ENCODE data around the gene IL24. TPM values are rescaled to one million over a fixed set of nuclear protein-coding genes. Genes with fewer than 3 reads are reported as not detected.
A peak's percentile ranks its signal among the peaks of the same experiment; 100 is the strongest.

Gene IL24, protein sequence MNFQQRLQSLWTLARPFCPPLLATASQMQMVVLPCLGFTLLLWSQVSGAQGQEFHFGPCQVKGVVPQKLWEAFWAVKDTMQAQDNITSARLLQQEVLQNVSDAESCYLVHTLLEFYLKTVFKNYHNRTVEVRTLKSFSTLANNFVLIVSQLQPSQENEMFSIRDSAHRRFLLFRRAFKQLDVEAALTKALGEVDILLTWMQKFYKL
- 0.58 and 1.1 TPM in 2 replicates for total RNA-seq (2022)
- percentile 42 among the genes with signal in this experiment for Bru-seq, nascent RNA
- percentile 43 among the genes with signal in this experiment for BruChase-seq, experiment 1, labeled RNA remaining after a 6-hour chase
- BruChase-seq, experiment 2, labeled RNA remaining after a 2-hour chase: percentile 40 among the genes with signal in this experiment
- long read RNA-seq, partial matches to known transcripts: 0 of 2 reads
- long read RNA-seq, other reads (novel, unspliced or antisense): 0 of 2 reads

DNA sequence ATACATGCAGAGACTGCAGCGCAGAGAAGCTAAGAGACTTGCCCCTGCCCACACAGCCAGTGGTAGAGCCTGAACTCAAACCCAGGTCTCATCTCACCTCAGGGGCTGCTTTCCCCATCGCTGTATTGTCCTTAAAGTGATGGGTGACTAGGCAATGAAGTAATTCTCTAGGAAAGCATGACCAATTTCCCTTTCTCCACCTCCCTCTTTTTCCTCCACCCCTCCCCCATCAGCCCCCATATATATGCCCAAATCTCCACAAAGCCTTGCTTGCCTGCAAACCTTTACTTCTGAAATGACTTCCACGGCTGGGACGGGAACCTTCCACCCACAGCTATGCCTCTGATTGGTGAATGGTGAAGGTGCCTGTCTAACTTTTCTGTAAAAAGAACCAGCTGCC, at the start of gene IL24:
Gene IL24, plus strand, starts transcription at position 269 of the 400 bp plus-strand sequence. CDS start 390 bp downstream, outside the sequence.
- intact Hi-C loops (cut with micrococcal nuclease): loop anchor here (10.0 kb wide), 1 partner anchor 428 kb away; the partner anchor contains the start of gene CD55
- no TSS peak for BruUV-seq (replicated peaks)
- no peaks in the 10 kb centered on the region for H3K9me3 Mint-ChIP-seq (ENCODE audit: unreplicated experiment)
- peaks cover 58% of the 10 kb centered on the region for H3K4me1 Mint-ChIP-seq (ENCODE audit: insufficient read depth, unreplicated experiment)
- no peak for TF ChIP-seq CTCF (IDR thresholded peaks at IDR 0.05; ENCODE audit: unreplicated experiment)
- ChIA-PET CTCF (interaction anchor here (0.6 to 7.4 kb wide), 9 partner anchors 12 to 1264 kb away, joined by 3 to 72 read pairs (median 5); partner anchors contain the start of gene IL20), POLR2A (interaction anchor here (0.8 to 12.1 kb wide), 6 partner anchors 9 to 174 kb away, joined by 3 to 271 read pairs (median 18); partner anchors contain the start of gene IL20)
- H3K27ac Mint-ChIP-seq (ENCODE audit: low read depth, unreplicated experiment): peak within 1 kb of the TSS; percentile 90
- H3K36me3 Mint-ChIP-seq (ENCODE audit: insufficient read depth, unreplicated experiment): peaks cover 15% of the 10 kb centered on the region
- no peak within 1 kb of the TSS for H3K4me3 Mint-ChIP-seq (ENCODE audit: unreplicated experiment)
- no peak for DNase-seq (ENCODE audit: unreplicated experiment)
- H3K27me3 Mint-ChIP-seq (ENCODE audit: insufficient read depth, unreplicated experiment): no peaks in the 10 kb centered on the region

- TF ChIP-seq CTCF (IDR thresholded peaks at IDR 0.05; ENCODE audit: unreplicated experiment): no peak
- no TSS peak for BruUV-seq (replicated peaks)
- H3K36me3 Mint-ChIP-seq (ENCODE audit: insufficient read depth, unreplicated experiment): no peaks in the 10 kb centered on the region
- H3K9me3 Mint-ChIP-seq (ENCODE audit: unreplicated experiment): no peaks in the 10 kb centered on the region
- intact Hi-C loops (cut with micrococcal nuclease): no loop called here
- no peak overlapping the region for H3K4me3 Mint-ChIP-seq (ENCODE audit: unreplicated experiment)
- ChIA-PET POLR2A (interaction anchor here (0.6 to 5.3 kb wide), 12 partner anchors 10 to 1043 kb away, joined by 3 to 36 read pairs (median 4); no protein-coding TSS in a partner anchor), CTCF (interaction anchor here (0.7 to 2.8 kb wide), 17 partner anchors 10 to 358 kb away, joined by 3 to 22 read pairs (median 5); partner anchors contain the start of gene IL20)
- H3K27me3 Mint-ChIP-seq (ENCODE audit: insufficient read depth, unreplicated experiment): peaks cover 23% of the 10 kb centered on the region
- peaks cover 17% of the 10 kb centered on the region for H3K4me1 Mint-ChIP-seq (ENCODE audit: insufficient read depth, unreplicated experiment)
- no peak for DNase-seq (ENCODE audit: unreplicated experiment)
- H3K27ac Mint-ChIP-seq (ENCODE audit: low read depth, unreplicated experiment): no peak overlapping the region
Observed at GRCh38 chr1:206847946-206848345, 49.3 kb upstream of the IL24 start.

DNA sequence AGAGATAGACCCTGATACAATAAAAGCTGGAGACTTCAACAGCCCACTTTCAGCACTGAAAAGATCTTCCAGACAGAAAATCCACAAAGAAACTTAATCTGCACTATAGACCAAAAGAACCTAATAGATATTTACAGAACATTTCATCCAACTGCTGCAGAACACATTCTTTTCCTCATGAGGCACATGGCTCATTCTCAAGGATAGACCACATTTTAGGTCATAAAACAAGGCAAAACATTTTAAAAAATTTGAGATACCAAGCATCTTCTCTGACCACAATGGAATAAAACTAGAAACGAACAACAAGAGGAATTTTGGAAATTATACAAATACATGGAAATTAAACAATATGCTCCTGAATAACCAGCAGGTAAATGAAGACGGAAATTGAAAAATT, 46.8 kb upstream of the IL24 start:
- ChIA-PET POLR2A (interaction anchor here (1.0 to 1.5 kb wide), 5 partner anchors 9 to 36 kb away, joined by 3 to 4 read pairs (median 3); no protein-coding TSS in a partner anchor), CTCF (interaction anchor here (0.7 to 1.3 kb wide), 4 partner anchors 8 to 130 kb away, joined by 3 to 7 read pairs (median 4); no protein-coding TSS in a partner anchor)
- no peak overlapping the region for H3K27ac Mint-ChIP-seq (ENCODE audit: low read depth, unreplicated experiment)
- TF ChIP-seq CTCF (IDR thresholded peaks at IDR 0.05; ENCODE audit: unreplicated experiment): no peak
- H3K36me3 Mint-ChIP-seq (ENCODE audit: insufficient read depth, unreplicated experiment): no peaks in the 10 kb centered on the region
- H3K9me3 Mint-ChIP-seq (ENCODE audit: unreplicated experiment): peaks cover 7% of the 10 kb centered on the region
- H3K4me3 Mint-ChIP-seq (ENCODE audit: unreplicated experiment): no peak overlapping the region
- no TSS peak for BruUV-seq (replicated peaks)
- no peak for DNase-seq (ENCODE audit: unreplicated experiment)
- peaks cover 23% of the 10 kb centered on the region for H3K27me3 Mint-ChIP-seq (ENCODE audit: insufficient read depth, unreplicated experiment)
- intact Hi-C loops (cut with micrococcal nuclease): no loop called here
- peaks cover 15% of the 10 kb centered on the region for H3K4me1 Mint-ChIP-seq (ENCODE audit: insufficient read depth, unreplicated experiment)

Data from MCF 10A (cell line).